ENCODE data around the gene ZMIZ1.

ZMIZ1 gene

GRCh38 chr10:79206300-79207095, 137.7 kb downstream of the ZMIZ1 start:
- DNase-seq (ENCODE audit: low spot score) = no peak

- no peak for DNase-seq (ENCODE audit: low spot score)
These were observed 138.3 kb downstream of the ZMIZ1 start for GRCh38 chr10:79207096-79207357.

GRCh38 chr10:79207726-79208125, 139.0 kb downstream of the ZMIZ1 start:
- DNase-seq (ENCODE audit: low spot score) = no peak

DNA sequence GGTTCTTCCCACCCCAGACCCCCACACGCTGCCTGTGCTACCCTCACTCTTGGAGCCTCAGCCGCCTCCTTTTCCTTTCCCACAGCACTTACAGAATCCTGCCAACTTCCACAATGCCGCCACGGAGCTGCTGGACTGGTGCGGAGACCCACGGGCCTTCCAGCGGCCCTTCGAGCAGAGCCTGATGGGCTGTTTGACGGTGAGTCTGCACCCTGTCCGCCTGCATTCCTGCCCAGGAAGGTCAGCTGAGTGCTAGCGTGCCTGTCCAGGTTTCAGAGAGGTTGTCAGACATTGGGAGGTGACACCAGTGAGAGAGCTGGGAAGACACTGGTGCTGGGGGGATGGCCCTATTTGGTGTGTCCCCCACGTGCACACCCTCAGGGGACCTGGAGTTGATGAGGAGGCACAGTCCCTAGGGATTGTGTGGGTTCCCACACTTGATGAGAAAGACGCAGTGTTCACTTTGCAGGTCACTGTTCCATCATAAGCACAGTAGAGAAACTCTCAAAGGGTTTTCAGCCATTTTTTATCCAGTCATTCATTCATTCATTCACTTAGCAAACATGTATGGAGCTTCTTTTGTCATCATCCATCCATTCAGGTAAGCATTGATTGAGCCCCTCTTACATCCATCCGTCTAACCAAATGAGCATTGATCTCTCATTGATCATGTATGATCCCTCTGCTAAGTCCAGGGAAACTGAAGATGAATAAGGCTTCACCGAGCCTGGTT, 139.7 kb downstream of the ZMIZ1 start:
- DNase-seq (ENCODE audit: low spot score) = no peak

- no peak for DNase-seq (ENCODE audit: low spot score)
These were observed 140.6 kb downstream of the ZMIZ1 start for GRCh38 chr10:79209340-79209739.

- no peak for DNase-seq (ENCODE audit: low spot score)
These were observed 141.1 kb downstream of the ZMIZ1 start for GRCh38 chr10:79209831-79210230.

GRCh38 chr10:79210672-79211071, 141.9 kb downstream of the ZMIZ1 start:
- DNase-seq (ENCODE audit: low spot score) = no peak

GRCh38 chr10:79211616-79212015, 142.8 kb downstream of the ZMIZ1 start:
- DNase-seq (ENCODE audit: low spot score) = no peak

GRCh38 chr10:79215531-79215930, 146.8 kb downstream of the ZMIZ1 start:
- no peak for DNase-seq (ENCODE audit: low spot score)

- no peak for DNase-seq (ENCODE audit: low spot score)
These were observed 150.7 kb downstream of the ZMIZ1 start for GRCh38 chr10:79219322-79219957.

- no peak for DNase-seq (ENCODE audit: low spot score)
These were observed 151.5 kb downstream of the ZMIZ1 start for GRCh38 chr10:79220307-79220706.

GRCh38 chr10:79221110-79222051, 152.6 kb downstream of the ZMIZ1 start:
- no peak for DNase-seq (ENCODE audit: low spot score)

- no peak for DNase-seq (ENCODE audit: low spot score)
These were observed 153.4 kb downstream of the ZMIZ1 start for GRCh38 chr10:79222186-79222585.

DNA sequence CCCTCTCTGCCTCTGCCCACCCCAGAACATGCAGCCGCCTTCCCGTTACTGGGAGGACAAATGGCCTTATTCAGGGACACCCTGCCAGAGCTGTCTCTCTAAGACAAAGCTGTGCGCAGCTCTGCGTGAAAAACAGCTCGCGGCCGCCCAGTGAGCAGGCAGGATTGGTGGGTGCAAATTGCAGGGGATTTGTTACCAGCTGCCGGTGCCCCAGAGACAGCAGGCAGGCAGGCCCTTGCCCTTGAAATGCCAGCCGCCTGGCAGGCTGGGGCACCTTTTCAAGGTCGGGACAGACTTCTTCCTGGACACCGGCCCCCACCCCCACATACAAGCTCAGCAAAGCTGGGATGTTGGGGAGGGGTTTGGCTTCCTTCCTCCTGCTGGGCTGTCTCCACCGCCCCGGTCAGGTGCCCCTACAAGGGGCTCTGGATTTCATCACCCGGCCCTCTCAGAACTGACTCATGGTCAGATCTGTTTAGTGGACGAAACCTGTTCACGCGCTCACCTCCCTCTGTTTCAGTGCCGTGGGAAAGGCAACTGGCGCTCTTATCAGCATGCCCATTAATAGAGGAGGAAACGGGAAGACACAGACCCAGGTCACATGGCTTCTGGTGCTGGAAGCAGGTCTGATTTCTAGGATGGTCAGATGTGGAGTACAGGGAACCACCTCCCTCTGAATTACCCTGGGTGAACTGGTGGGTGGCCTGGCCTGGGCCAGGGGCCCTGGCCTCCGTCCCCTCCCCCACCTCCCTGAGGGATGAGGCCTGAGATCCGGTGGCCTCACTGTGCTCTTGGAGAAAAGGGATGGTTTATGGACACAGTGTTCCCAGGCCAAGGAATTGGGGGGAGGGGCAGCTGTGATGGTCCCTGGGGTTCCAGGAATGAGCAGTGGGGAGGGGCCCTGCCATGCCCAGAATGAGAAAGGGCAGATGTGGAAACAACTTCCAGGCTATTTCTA, 154.6 kb downstream of the ZMIZ1 start:
- no peak for DNase-seq (ENCODE audit: low spot score)

DNA sequence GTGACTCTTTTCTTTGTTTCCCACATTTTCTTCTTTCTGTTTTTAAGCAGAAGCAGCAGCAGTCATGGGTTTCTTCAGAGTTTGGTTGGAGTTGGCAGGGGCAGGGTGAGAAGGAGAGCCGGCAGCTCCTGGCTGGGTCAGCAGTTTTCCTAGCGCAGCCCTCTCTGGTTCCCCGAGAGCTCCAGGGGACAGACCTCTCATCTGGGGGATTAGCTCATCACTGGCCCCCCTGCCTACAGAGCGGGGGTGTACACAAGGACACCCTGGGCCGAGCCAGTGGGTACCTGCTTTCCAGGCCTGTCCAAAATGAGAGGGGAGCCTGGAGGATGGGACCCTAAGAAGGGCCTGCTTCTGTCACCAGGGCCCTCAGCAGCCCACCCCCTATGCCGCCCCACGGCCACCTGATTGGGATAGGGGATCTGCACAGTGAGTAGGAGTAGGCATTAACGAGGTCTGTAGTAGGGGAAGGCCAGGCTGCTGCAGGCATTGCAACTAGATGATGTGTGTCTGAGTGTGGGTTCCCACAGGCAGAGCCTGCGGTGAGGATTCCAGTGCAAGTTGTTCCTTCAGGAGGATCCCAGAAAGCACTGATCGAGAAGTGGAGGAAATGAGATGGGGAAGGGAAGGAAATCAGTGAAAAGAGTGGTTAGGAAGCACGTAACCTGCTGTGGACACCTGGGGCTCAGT, 155.6 kb downstream of the ZMIZ1 start:
- DNase-seq (ENCODE audit: low spot score) = no peak

- no peak for DNase-seq (ENCODE audit: low spot score)
These were observed 156.2 kb downstream of the ZMIZ1 start for GRCh38 chr10:79224992-79225391.

DNA sequence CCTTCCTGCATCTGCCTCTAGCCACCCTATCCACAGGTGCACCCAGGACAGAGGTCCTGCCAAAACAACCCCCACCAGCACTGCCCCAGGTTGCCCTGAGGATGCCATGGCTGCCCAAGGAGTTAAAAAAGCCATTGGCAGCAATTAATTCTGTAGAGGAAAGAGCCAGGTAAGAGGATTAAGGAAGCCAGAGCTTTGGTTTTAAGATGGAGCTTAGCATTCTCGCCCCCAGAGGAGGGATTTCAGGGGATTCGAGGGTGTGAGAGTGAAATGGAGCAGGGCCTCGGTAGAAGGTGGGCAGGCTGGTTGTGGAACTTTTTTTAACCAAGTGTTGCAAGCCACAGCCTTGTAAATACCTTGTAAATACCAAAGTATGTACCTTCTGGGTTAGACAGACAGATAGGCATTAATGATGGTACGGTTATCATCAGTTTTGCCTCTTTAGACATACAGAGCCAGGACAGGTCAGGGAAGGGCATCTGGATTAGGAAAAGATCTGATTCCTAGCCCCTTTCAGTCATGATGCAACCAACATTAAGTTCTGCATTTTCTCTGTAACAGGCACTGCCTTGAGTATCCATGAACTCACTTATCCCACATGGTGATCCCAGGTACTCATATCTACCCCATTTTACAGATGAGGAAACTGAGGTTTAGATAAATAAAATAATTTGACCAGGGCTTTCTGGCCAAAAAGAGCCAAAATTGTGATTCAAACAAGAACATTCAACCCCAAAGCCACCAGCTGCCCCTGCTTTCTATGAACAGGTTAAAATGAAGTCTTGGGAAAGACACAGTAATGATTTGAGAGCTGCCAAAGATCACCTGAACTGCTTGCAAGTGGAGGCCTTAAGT, 157.9 kb downstream of the ZMIZ1 start:
- DNase-seq (ENCODE audit: low spot score) = no peak

DNA sequence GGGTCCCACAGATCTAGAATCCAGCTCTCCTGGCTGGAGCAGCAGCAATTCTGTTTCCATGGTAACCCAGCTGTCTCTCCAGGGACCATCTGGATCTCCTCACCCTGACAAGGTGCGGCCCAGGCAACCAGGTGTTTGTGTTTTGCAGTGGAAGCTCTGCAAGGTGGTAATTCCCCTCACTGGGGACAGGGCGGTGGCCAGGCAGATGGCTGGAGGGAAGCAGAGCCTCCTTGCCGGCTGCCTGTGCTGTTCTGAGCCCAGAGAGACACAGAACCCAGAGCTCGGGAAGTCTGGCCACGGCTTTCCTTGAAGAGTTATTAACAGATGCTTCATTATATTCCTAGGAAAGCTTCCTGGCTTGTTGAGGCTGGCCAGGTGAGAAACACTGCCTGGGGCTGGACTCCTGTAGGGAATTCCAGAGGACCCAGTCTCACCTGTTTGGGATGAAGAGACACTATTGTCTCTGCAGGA, 160.3 kb downstream of the ZMIZ1 start:
- DNase-seq (ENCODE audit: low spot score) = no peak

DNA sequence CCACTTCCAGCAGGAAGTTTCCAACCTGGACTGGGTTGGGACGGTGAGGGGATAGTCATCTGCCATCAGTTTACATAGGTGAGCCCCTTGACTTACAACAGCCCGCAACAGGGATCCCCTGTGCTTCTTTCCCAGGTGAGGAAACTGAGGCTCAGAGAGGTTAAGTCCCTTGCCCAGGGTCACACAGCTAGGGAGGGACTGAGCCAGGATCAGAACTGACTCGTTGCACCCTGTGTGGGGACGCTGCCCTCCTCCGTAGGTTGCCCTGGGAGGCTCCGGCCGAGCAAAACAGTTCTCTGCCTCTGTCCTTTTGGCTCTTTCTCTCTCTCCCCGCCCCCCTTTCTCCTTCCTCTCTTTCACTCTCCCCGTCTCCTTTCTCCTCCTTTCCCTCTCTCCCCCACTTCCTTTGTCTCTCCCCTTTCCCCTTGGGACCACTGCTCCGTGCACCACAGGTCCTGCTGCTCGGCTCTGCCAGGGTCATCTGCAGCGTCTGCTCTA, 161.1 kb downstream of the ZMIZ1 start:
- no peak for DNase-seq (ENCODE audit: low spot score)

All from RKO (cell line).